CD14-positive monocyte (primary cell): ENCODE results near the gene BLM. TPM values are rescaled to one million over a fixed set of nuclear protein-coding genes. Genes with fewer than 3 reads are reported as not detected.

ENCODE experiments used
- DNase-seq, 3 donors: peaks; one replicate each; pipeline ENCODE4 v3.0.0-alpha.2; 2011 to 2022
- H2AFZ ChIP-seq: 2 replicates; pipeline ENCODE4 v1.6.0; 2012; ENCODE audit warnings: mild to moderate bottlenecking, low read depth, low read length, inconsistent platforms; ENCODE audit not compliant: insufficient read depth, poor library complexity, severe bottlenecking
- H3K27ac ChIP-seq, 2 donors: 1 replicate in 1 of 2; 2 replicates in 1 of 2; pipeline ENCODE4 v1.5.1; 2012 to 2013; ENCODE audit warnings: low read length in 2 of 2, control low read depth in 1 of 2, inconsistent platforms in 1 of 2, low read depth in 1 of 2, mild to moderate bottlenecking in 1 of 2
- H3K27me3 ChIP-seq, 2 donors: one replicate each; pipeline versions ENCODE4 v1.6.0 to v1.6.1; 2011 to 2013; ENCODE audit warnings: low read length in 2 of 2; ENCODE audit not compliant: control insufficient read depth in 2 of 2, insufficient read depth in 2 of 2
- H3K36me3 ChIP-seq, 2 donors: replicated peaks in 1 of 2; 1 replicate in 1 of 2; 2 replicates in 1 of 2; pipeline versions ENCODE4 v1.5.1 to v1.6.1; 2012 to 2013; ENCODE audit warnings: low read length in 2 of 2, control low read depth in 1 of 2, inconsistent platforms in 1 of 2, mild to moderate bottlenecking in 1 of 2; ENCODE audit not compliant: insufficient read depth in 2 of 2, control insufficient read depth in 1 of 2
- H3K4me1 ChIP-seq, 2 donors: 1 replicate in 1 of 2; 2 replicates in 1 of 2; pipeline versions ENCODE4 v1.5.1 to v1.6.1; 2012 to 2013; ENCODE audit warnings: low read length in 2 of 2, control low read depth in 1 of 2, inconsistent platforms in 1 of 2, mild to moderate bottlenecking in 1 of 2, moderate library complexity in 1 of 2; ENCODE audit not compliant: insufficient read depth in 2 of 2, control insufficient read depth in 1 of 2
- H3K4me2 ChIP-seq: replicated peaks from 2 replicates; pipeline ENCODE3; 2012; ENCODE audit warnings: low read length, moderate library complexity, mild to moderate bottlenecking; ENCODE audit not compliant: poor library complexity, severe bottlenecking; ENCODE audit errors: extremely low read depth
- H3K4me3 ChIP-seq, 3 experiments: fragments of 200-600 bp in 1 of 3; sonication (generic) in 1 of 3; replicated peaks in 1 of 3; 1 replicate in 2 of 3; 2 replicates in 1 of 3; pipeline ENCODE4 v1.5.1; 2011 to 2013; ENCODE audit warnings: low read length in 3 of 3, mild to moderate bottlenecking in 3 of 3, control low read depth in 2 of 3, low read depth in 2 of 3, inconsistent platforms in 1 of 3, moderate library complexity in 1 of 3
- H3K79me2 ChIP-seq: 2 replicates; pipeline ENCODE4 v1.6.0; 2012; ENCODE audit warnings: mild to moderate bottlenecking, control low read depth, inconsistent platforms, low read length, moderate library complexity; ENCODE audit not compliant: insufficient read depth
- H3K9ac ChIP-seq: 2 replicates; pipeline ENCODE4 v1.6.0; 2017; ENCODE audit warnings: low read length, mild to moderate bottlenecking; ENCODE audit not compliant: insufficient read depth, poor library complexity, severe bottlenecking
- H3K9me3 ChIP-seq, 2 donors: replicated peaks in 1 of 2; 1 replicate in 1 of 2; 2 replicates in 1 of 2; pipeline versions ENCODE4 v1.5.1 to v1.6.1; 2012 to 2013; ENCODE audit warnings: low read length in 2 of 2, control low read depth in 1 of 2; ENCODE audit not compliant: control insufficient read depth in 1 of 2, insufficient read depth in 1 of 2
- H4K20me1 ChIP-seq: 2 replicates; pipeline ENCODE4 v1.6.0; 2012; ENCODE audit warnings: mild to moderate bottlenecking, low read length, control low read depth, moderate library complexity; ENCODE audit not compliant: insufficient read depth
- H3K27ac Mint-ChIP-seq, 7 donors: one replicate each; pipeline ENCODE4 v1.8.0; 2020; ENCODE audit warnings: mild to moderate bottlenecking in 7 of 7, mixed read lengths in 7 of 7, moderate library complexity in 6 of 7, inconsistent platforms in 2 of 7
- H3K27me3 Mint-ChIP-seq, 3 donors: one replicate each; pipeline ENCODE4 v1.8.0; 2021 to 2022; ENCODE audit warnings: low read depth in 3 of 3, mild to moderate bottlenecking in 3 of 3, mixed read lengths in 3 of 3, moderate library complexity in 3 of 3, inconsistent platforms in 1 of 3
- H3K36me3 Mint-ChIP-seq, 2 donors: one replicate each; pipeline ENCODE4 v1.8.0; 2020; ENCODE audit warnings: mixed read lengths in 2 of 2, inconsistent platforms in 1 of 2, mild to moderate bottlenecking in 1 of 2
- H3K4me1 Mint-ChIP-seq: one replicate; pipeline ENCODE4 v1.8.0; 2020; ENCODE audit warnings: mild to moderate bottlenecking, mixed read lengths
- H3K4me3 Mint-ChIP-seq, 2 donors: one replicate each; pipeline ENCODE4 v1.8.0; 2020; ENCODE audit warnings: mild to moderate bottlenecking in 2 of 2, mixed read lengths in 2 of 2, moderate library complexity in 1 of 2
- H3K9me3 Mint-ChIP-seq, 7 donors: one replicate each; pipeline ENCODE4 v1.8.0; 2020 to 2022; ENCODE audit warnings: mixed read lengths in 7 of 7, mild to moderate bottlenecking in 6 of 7, moderate library complexity in 6 of 7, inconsistent platforms in 2 of 7
- WGBS: methylation state at CpG from one replicate; pipeline ENCODE4 v1.1.5; 2013; ENCODE audit warnings: missing lambda C conversion rate; ENCODE audit not compliant: insufficient coverage; 5-methylcytosine and 5-hydroxymethylcytosine counted together
- intact Hi-C, 2 donors: fragments of 100-400 bp; cut with micrococcal nuclease; formaldehyde crosslinking; loops; one replicate each; pipeline versions ENCODE4 v1.15.0 to v1.15.1; 2023
- polyA plus RNA-seq, 3 donors: library from polyadenylated mRNA; depleted of rRNA in 1 of 3; unstranded in 2 of 3; stranded (reverse) in 1 of 3; fragments of 300-500 nt in 2 of 3; fragments of >200 nt in 1 of 3; fragmentation: Illumina TruSeq in 2 of 3; gene quantifications; 1 replicate in 2 of 3; 2 replicates in 1 of 3; pipeline ENCODE4 v1.2.3, GENCODE V29; 2012 to 2021
- TF ChIP-seq, protein P1 (sequence below): fragments of 200-600 bp; IDR thresholded peaks from one replicate; pipeline ENCODE4 v1.8.0; 2022; ENCODE audit warnings: antibody characterized with exemption, mild to moderate bottlenecking

BLM gene
- polyA plus RNA-seq, 3 donors: 0.69 to 2.3 (median 1.2) TPM

DNA sequence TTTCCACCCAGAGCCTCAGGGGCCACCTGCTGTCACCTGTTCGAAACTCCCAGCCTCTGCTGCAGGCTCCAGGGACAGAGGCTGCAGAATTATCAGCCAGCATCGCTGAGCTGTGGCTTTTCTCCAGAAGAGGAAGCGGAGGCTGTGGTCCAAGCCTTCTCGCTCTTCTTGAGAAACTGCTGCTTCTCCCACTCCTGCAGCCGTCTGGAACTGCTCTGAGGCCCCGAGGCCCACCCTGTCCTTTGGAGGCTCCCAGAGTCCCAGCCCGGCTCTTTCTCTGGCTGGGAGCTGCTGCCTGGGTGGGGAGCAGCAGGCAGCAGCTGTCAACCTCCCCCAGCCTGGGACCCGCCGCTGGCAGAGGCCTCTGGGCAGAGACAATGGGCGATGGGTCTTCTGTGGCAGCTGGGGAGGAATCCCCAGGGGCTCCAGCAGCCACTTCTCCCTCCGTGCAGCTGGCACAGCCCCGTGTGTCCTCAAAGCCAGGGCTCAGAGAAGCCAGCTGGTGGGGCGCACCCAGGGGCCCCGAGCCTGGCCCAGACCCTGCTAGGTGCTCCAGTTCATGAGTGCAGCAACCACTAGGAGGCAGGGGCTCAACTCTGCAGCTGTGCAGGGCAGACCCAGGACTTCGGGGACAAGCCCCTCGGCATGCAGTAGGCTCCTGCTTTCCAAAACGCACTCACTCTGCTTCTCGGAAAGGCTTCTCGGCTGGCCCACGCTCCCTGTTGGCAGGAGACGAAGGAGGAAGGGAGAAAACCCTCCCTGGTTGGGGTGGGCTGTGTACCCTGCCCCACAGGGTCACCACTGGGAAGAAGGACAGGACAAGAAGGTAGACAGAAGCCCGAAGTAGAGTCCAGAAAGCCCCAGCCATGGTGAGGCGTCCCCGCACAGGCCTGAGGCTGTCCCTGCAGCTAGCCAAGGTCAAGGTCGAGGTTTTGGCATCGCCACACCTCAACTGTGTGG lies 101.4 kb downstream of the BLM start:
- H3K4me1 Mint-ChIP-seq: peaks cover 34% of the 10 kb centered on the region
- DNase-seq: peak; percentile 42 to 68 (median 45)

DNA sequence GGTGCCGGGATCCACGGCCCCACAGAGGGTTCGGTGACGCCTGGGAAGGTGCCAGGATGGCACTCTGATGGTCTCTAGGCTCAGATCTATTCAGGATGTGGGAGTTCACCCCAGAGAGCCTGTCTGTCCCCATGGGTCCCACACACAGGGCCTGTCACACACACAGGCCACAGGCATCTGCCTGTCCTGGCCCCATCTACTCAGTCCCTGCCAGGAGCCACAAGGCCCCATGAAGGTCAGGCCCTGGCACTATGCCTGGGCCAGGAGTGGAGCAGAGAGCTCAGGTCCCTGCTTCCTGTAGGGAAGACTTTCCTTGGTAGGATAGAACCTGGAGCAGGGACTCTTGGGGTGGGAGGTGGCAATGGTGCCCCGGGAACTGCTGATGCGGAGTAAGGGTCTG lies 102.2 kb downstream of the BLM start:
- Histone ChIP-seq H3K4me2 (no peak overlapping the region), H3K4me1 (peaks cover 26 to 42% of the 10 kb centered on the region in 2 donors), H3K9ac (no peak overlapping the region), H4K20me1 (no peaks in the 10 kb centered on the region), H2AFZ (no peak overlapping the region), H3K36me3 (peaks cover 0 to 10% of the 10 kb centered on the region in 2 donors), H3K27ac (no peak overlapping the region), H3K79me2 (no peaks in the 10 kb centered on the region), H3K27me3 (no peaks in the 10 kb centered on the region), H3K9me3 (no peaks in the 10 kb centered on the region), H3K4me3 (no peak overlapping the region)
- Mint-ChIP-seq H3K9me3 (no peaks in the 10 kb centered on the region), H3K36me3 (peaks cover 14 to 22% of the 10 kb centered on the region in 2 donors), H3K4me3 (no peak overlapping the region), H3K4me1 (peaks cover 37% of the 10 kb centered on the region), H3K27me3 (peaks cover 0 to 7% (median 4%) of the 10 kb centered on the region in 3 donors), H3K27ac (no peak overlapping the region)
- no peak for DNase-seq
- intact Hi-C loops: loop anchor here (5.0 to 10.0 kb wide), 2 partner anchors 55 to 58 kb away; no protein-coding TSS in a partner anchor
- WGBS: 74% methylated on average over 3 of the region's 6 CpGs
- TF ChIP-seq, protein P1, sequence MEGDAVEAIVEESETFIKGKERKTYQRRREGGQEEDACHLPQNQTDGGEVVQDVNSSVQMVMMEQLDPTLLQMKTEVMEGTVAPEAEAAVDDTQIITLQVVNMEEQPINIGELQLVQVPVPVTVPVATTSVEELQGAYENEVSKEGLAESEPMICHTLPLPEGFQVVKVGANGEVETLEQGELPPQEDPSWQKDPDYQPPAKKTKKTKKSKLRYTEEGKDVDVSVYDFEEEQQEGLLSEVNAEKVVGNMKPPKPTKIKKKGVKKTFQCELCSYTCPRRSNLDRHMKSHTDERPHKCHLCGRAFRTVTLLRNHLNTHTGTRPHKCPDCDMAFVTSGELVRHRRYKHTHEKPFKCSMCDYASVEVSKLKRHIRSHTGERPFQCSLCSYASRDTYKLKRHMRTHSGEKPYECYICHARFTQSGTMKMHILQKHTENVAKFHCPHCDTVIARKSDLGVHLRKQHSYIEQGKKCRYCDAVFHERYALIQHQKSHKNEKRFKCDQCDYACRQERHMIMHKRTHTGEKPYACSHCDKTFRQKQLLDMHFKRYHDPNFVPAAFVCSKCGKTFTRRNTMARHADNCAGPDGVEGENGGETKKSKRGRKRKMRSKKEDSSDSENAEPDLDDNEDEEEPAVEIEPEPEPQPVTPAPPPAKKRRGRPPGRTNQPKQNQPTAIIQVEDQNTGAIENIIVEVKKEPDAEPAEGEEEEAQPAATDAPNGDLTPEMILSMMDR: no peak

More for the DNA sequence above, 101.4 kb downstream of the BLM start:
- Mint-ChIP-seq H3K27me3 (peaks cover 0 to 7% (median 4%) of the 10 kb centered on the region in 3 donors), H3K36me3 (peaks cover 14 to 22% of the 10 kb centered on the region in 2 donors), H3K4me3 (peak overlapping the region; percentile 16 to 64), H3K9me3 (no peaks in the 10 kb centered on the region), H3K27ac (peak overlapping the region in 4 of 7 donors; percentile 60 to 81 (median 72))
- Histone ChIP-seq H3K4me2 (peak overlapping the region; percentile 74), H3K9me3 (no peaks in the 10 kb centered on the region), H3K27me3 (no peaks in the 10 kb centered on the region), H3K27ac (peak overlapping the region; percentile 2 to 54), H3K4me3 (peak overlapping the region in 1 of 3 experiments; percentile 66), H3K4me1 (peaks cover 18 to 41% of the 10 kb centered on the region in 2 donors), H3K79me2 (peaks cover 6% of the 10 kb centered on the region), H3K36me3 (peaks cover 0 to 10% of the 10 kb centered on the region in 2 donors), H2AFZ (peak overlapping the region; percentile 80), H4K20me1 (no peaks in the 10 kb centered on the region), H3K9ac (peak overlapping the region; percentile 58)
- intact Hi-C loops: loop anchor here (5.0 to 10.0 kb wide), 2 partner anchors 56 to 59 kb away; no protein-coding TSS in a partner anchor
- TF ChIP-seq, protein P1: peak; percentile 60
- WGBS: 32% methylated on average over 22 of the region's 26 CpGs
